ENCODE measurements around the gene SLC48A1.

DNA sequence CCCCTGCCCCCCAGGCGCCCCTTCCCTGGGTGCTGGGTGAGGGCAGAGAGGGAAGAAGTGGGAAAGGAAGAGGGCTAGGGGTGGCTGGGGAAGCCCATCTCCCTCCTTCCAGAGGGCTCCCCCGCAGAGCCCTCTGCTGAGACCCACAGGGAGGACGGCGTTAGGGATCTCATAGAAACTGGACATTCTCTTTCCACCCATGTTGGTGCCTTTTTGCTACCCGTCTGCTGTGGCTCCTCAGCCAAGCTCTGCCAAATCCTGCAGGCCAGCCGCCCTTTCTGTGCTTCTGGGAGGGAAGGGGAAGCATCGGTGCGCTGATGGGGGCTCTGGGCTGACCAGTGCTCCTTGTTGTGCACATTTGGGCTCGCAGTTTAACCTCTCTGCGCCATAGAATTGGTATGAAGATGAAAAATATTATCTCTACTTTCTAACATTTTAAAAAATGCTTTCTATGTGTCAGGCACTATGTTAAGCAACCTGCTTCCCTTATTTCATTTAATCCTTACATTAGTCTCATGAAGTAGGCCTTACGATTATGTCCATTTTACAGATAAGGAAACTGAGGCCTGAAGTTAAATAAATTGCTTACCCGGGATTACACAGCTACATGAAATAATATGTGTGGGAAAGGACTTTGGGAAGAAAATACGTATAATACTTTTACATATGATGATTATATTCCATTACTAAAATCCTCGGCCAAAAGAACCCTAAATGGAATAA lies 981 bp downstream of the SLC48A1 start:
- TF ChIP-seq, protein P1, sequence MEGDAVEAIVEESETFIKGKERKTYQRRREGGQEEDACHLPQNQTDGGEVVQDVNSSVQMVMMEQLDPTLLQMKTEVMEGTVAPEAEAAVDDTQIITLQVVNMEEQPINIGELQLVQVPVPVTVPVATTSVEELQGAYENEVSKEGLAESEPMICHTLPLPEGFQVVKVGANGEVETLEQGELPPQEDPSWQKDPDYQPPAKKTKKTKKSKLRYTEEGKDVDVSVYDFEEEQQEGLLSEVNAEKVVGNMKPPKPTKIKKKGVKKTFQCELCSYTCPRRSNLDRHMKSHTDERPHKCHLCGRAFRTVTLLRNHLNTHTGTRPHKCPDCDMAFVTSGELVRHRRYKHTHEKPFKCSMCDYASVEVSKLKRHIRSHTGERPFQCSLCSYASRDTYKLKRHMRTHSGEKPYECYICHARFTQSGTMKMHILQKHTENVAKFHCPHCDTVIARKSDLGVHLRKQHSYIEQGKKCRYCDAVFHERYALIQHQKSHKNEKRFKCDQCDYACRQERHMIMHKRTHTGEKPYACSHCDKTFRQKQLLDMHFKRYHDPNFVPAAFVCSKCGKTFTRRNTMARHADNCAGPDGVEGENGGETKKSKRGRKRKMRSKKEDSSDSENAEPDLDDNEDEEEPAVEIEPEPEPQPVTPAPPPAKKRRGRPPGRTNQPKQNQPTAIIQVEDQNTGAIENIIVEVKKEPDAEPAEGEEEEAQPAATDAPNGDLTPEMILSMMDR (IDR thresholded peaks at IDR 0.05; ENCODE audit: poor library complexity, severe bottlenecking) = no peak
- TF ChIP-seq EZH2 (IDR thresholded peaks at IDR 0.05; ENCODE audit: borderline replicate concordance, insufficient read depth, low read length, poor library complexity, severe bottlenecking) (no peak), TAF1 (IDR thresholded peaks at IDR 0.05; ENCODE audit: low read depth) (no peak), RAD21 (conservative IDR thresholded peaks at IDR 0.05) (no peak), MXI1 (conservative IDR thresholded peaks at IDR 0.05; ENCODE audit: poor library complexity, severe bottlenecking) (no peak), SMC3 (conservative IDR thresholded peaks at IDR 0.05; ENCODE audit: poor library complexity) (no peak), POLR2AphosphoS5 (IDR thresholded peaks at IDR 0.05) (no peak), EP300 (conservative IDR thresholded peaks at IDR 0.05; ENCODE audit: poor library complexity, severe bottlenecking) (no peak)
- TF ChIP-seq, protein P2, sequence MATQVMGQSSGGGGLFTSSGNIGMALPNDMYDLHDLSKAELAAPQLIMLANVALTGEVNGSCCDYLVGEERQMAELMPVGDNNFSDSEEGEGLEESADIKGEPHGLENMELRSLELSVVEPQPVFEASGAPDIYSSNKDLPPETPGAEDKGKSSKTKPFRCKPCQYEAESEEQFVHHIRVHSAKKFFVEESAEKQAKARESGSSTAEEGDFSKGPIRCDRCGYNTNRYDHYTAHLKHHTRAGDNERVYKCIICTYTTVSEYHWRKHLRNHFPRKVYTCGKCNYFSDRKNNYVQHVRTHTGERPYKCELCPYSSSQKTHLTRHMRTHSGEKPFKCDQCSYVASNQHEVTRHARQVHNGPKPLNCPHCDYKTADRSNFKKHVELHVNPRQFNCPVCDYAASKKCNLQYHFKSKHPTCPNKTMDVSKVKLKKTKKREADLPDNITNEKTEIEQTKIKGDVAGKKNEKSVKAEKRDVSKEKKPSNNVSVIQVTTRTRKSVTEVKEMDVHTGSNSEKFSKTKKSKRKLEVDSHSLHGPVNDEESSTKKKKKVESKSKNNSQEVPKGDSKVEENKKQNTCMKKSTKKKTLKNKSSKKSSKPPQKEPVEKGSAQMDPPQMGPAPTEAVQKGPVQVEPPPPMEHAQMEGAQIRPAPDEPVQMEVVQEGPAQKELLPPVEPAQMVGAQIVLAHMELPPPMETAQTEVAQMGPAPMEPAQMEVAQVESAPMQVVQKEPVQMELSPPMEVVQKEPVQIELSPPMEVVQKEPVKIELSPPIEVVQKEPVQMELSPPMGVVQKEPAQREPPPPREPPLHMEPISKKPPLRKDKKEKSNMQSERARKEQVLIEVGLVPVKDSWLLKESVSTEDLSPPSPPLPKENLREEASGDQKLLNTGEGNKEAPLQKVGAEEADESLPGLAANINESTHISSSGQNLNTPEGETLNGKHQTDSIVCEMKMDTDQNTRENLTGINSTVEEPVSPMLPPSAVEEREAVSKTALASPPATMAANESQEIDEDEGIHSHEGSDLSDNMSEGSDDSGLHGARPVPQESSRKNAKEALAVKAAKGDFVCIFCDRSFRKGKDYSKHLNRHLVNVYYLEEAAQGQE (IDR thresholded peaks at IDR 0.05; ENCODE audit: borderline replicate concordance) = no peak
